LNCaP clone FGC (cell line): ENCODE measurements around the gene ZNF804A.
"Not testable (repeated sequence)": the region's sequence is repeated elsewhere in the genome, so short reads cannot be mapped to it uniquely, and the experiment has no call there.

Source experiments
- DNase-seq: peaks from one replicate; pipeline ENCODE4 v3.0.0-alpha.2; 2011; ENCODE audit warnings: low read depth
- H3K4me3 ChIP-seq: 2 replicates; pipeline ENCODE4 v1.5.1; 2011; ENCODE audit warnings: mild to moderate bottlenecking, low read depth, low read length, control low read depth
- TF ChIP-seq, protein P1 (sequence below): IDR thresholded peaks from 2 replicates; pipeline ENCODE4 v1.5.1; 2012; ENCODE audit warnings: mild to moderate bottlenecking; ENCODE audit not compliant: control insufficient read depth, insufficient read depth; ENCODE audit errors: extremely low read depth

The ZNF804A gene

GRCh38 chr2:184875911-184876310, 277.6 kb downstream of the ZNF804A start:
- DNase-seq = no peak
- TF ChIP-seq, protein P1, sequence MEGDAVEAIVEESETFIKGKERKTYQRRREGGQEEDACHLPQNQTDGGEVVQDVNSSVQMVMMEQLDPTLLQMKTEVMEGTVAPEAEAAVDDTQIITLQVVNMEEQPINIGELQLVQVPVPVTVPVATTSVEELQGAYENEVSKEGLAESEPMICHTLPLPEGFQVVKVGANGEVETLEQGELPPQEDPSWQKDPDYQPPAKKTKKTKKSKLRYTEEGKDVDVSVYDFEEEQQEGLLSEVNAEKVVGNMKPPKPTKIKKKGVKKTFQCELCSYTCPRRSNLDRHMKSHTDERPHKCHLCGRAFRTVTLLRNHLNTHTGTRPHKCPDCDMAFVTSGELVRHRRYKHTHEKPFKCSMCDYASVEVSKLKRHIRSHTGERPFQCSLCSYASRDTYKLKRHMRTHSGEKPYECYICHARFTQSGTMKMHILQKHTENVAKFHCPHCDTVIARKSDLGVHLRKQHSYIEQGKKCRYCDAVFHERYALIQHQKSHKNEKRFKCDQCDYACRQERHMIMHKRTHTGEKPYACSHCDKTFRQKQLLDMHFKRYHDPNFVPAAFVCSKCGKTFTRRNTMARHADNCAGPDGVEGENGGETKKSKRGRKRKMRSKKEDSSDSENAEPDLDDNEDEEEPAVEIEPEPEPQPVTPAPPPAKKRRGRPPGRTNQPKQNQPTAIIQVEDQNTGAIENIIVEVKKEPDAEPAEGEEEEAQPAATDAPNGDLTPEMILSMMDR = no peak

DNA sequence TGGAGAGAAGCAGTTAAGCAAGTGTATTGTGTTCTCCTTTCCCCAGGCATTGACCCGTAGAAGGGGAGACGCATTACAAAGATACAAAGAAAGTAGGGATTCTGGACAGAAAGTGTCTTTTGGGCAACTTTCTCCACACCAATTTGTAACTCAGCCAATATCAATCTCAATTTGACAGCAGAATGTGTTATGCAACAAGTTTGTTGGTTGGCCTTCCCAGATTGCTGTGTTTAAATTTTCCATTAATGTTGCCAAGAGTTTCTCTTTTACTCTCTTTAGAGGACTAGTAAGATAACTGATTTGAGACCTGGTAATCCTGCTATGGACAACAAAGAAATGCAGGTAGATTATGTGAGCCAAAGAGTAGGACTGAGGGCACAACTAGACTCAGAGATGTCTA, 279.6 kb downstream of the ZNF804A start:
- no peak for DNase-seq
- TF ChIP-seq, protein P1 = no peak
- no peak overlapping the region for H3K4me3 ChIP-seq

More at GRCh38 chr2:184875911-184876310, 277.6 kb downstream of the ZNF804A start:
- H3K4me3 ChIP-seq = no peak overlapping the region

GRCh38 chr2:184879671-184880070, 281.3 kb downstream of the ZNF804A start:
- DNase-seq = no peak
- TF ChIP-seq, protein P1 = no peak
- H3K4me3 ChIP-seq = no peak overlapping the region

- DNase-seq, H3K4me3 ChIP-seq: not testable (repeated sequence)
Measured at GRCh38 chr2:184886585-184886984, 288.3 kb downstream of the ZNF804A start.

- no peak for DNase-seq
- no peak overlapping the region for H3K4me3 ChIP-seq
- TF ChIP-seq, protein P1 = no peak
Measured at GRCh38 chr2:184890311-184890710, 292.0 kb downstream of the ZNF804A start.

- no peak for DNase-seq
- TF ChIP-seq, protein P1 = no peak
- no peak overlapping the region for H3K4me3 ChIP-seq
Measured at GRCh38 chr2:184904991-184905390, 306.7 kb downstream of the ZNF804A start.

DNA sequence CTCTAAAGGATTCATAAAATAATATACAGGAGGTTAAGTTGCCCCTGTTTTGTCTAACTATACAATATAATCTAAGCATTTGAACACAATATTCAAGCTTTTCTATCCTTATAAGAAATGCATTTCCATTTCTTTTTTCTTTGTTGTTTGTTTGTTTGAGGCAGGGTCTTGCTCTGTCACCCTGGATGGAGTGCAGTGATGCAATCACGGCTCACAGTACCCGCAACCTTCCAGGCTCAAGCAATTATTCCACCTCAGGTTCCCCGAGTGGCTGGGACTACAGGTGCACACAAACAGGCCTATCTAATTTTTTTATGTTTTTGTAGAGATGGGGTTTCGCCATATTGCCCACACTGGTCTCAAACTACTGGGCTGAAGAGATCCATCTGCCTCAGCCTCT, 307.8 kb downstream of the ZNF804A start:
- TF ChIP-seq, protein P1 = no peak
- no peak overlapping the region for H3K4me3 ChIP-seq

More for the DNA sequence above, 307.8 kb downstream of the ZNF804A start:
- no peak for DNase-seq
